Esophagus (tissue), 2 donors: ENCODE data around the gene CTSA. TPM values are rescaled to one million over a fixed set of nuclear protein-coding genes. Genes with fewer than 3 reads are reported as not detected.

ENCODE experiments used
- H3K27ac ChIP-seq, 2 donors: one replicate each; pipeline ENCODE4 v1.5.1; 2013; ENCODE audit warnings: low read depth in 2 of 2, mild to moderate bottlenecking in 2 of 2, inconsistent platforms in 1 of 2, low read length in 1 of 2, moderate library complexity in 1 of 2
- H3K27me3 ChIP-seq, 2 donors: one replicate each; pipeline ENCODE4 v1.6.1; 2013; ENCODE audit warnings: low read length in 2 of 2, control low read depth in 1 of 2, mild to moderate bottlenecking in 1 of 2; ENCODE audit not compliant: insufficient read depth in 2 of 2, control insufficient read depth in 1 of 2
- H3K36me3 ChIP-seq, 2 donors: one replicate each; pipeline ENCODE4 v1.6.1; 2013; ENCODE audit warnings: low read length in 1 of 2; ENCODE audit not compliant: control insufficient read depth in 2 of 2, insufficient read depth in 2 of 2
- H3K4me1 ChIP-seq, 2 donors: one replicate each; pipeline ENCODE4 v1.6.1; 2013; ENCODE audit warnings: low read length in 1 of 2; ENCODE audit not compliant: control insufficient read depth in 2 of 2, insufficient read depth in 2 of 2
- H3K4me3 ChIP-seq, 2 donors: one replicate each; pipeline ENCODE4 v1.5.1; 2013; ENCODE audit warnings: low read length in 2 of 2, mild to moderate bottlenecking in 2 of 2, low read depth in 1 of 2, moderate library complexity in 1 of 2
- H3K9me3 ChIP-seq, 2 donors: one replicate each; pipeline ENCODE4 v1.6.1; 2013; ENCODE audit warnings: mild to moderate bottlenecking in 2 of 2, low read depth in 1 of 2, low read length in 1 of 2, moderate library complexity in 1 of 2; ENCODE audit not compliant: control insufficient read depth in 2 of 2, insufficient read depth in 1 of 2
- WGBS, 2 donors: extraction: QIAGEN DNeasy Blood & Tissue Kit; methylation state at CpG; one replicate each; pipeline ENCODE4 v1.1.7; 2013; 5-methylcytosine and 5-hydroxymethylcytosine counted together
- polyA plus RNA-seq, 2 donors: library from polyadenylated mRNA; stranded (reverse); fragments of 200-250 nt; gene quantifications; one replicate each; pipeline ENCODE4 v1.2.3, GENCODE V29; 2013
- donor health status: healthy with polysubstance abuse.
- donor health status: Bipolar disorder and iron deficiency.

The CTSA gene
- polyA plus RNA-seq, 2 donors, result 43.6 to 55.0 TPM

- H3K27ac ChIP-seq, result peak overlapping the region; percentile 62 to 86
These were observed 54.0 kb downstream of the CTSA start for GRCh38 chr20:45944965-45945677.

GRCh38 chr20:45945678-45946148, 54.6 kb downstream of the CTSA start:
- H3K27me3 ChIP-seq, result no peaks in the 10 kb centered on the region
- H3K36me3 ChIP-seq, result peaks cover 17 to 72% of the 10 kb centered on the region in 2 donors
- 76 to 79% methylated on average over 13 of the region's 13 CpGs for WGBS, 2 donors
- no peak overlapping the region for H3K4me3 ChIP-seq
- peak overlapping the region; percentile 1 to 86 for H3K27ac ChIP-seq
- H3K4me1 ChIP-seq, result peaks cover 0 to 35% of the 10 kb centered on the region in 2 donors
- no peaks in the 10 kb centered on the region for H3K9me3 ChIP-seq

More at GRCh38 chr20:45944965-45945677, 54.0 kb downstream of the CTSA start:
- WGBS, 2 donors, result 77 to 86% methylated on average over 19 of the region's 19 CpGs
- H3K4me1 ChIP-seq, result peaks cover 0 to 34% of the 10 kb centered on the region in 2 donors
- no peaks in the 10 kb centered on the region for H3K9me3 ChIP-seq
- H3K27me3 ChIP-seq, result no peaks in the 10 kb centered on the region
- H3K36me3 ChIP-seq, result peaks cover 17 to 75% of the 10 kb centered on the region in 2 donors
- no peak overlapping the region for H3K4me3 ChIP-seq

GRCh38 chr20:45946149-45946970, 55.2 kb downstream of the CTSA start:
- Histone ChIP-seq H3K36me3 (peaks cover 17 to 72% of the 10 kb centered on the region in 2 donors), H3K4me3 (no peak overlapping the region), H3K4me1 (peaks cover 0 to 33% of the 10 kb centered on the region in 2 donors), H3K27me3 (no peaks in the 10 kb centered on the region), H3K9me3 (no peaks in the 10 kb centered on the region), H3K27ac (peak overlapping the region; percentile 52 to 86)
- 68 to 76% methylated on average over 20 of the region's 20 CpGs for WGBS, 2 donors

GRCh38 chr20:45947110-45947866, 56.2 kb downstream of the CTSA start:
- Histone ChIP-seq H3K4me1 (peaks cover 0 to 33% of the 10 kb centered on the region in 2 donors), H3K4me3 (no peak overlapping the region), H3K36me3 (peaks cover 21 to 80% of the 10 kb centered on the region in 2 donors)

GRCh38 chr20:45948261-45948733, 57.2 kb downstream of the CTSA start:
- H3K4me1 ChIP-seq, result peaks cover 0 to 33% of the 10 kb centered on the region in 2 donors
- H3K27me3 ChIP-seq, result no peaks in the 10 kb centered on the region
- H3K27ac ChIP-seq, result peak overlapping the region in 1 of 2 donors; percentile 30
- no peak overlapping the region for H3K4me3 ChIP-seq
- H3K9me3 ChIP-seq, result no peaks in the 10 kb centered on the region
- WGBS, 2 donors, result 72 to 79% methylated on average over 7 of the region's 7 CpGs
- H3K36me3 ChIP-seq, result peaks cover 27 to 83% of the 10 kb centered on the region in 2 donors

More at GRCh38 chr20:45947110-45947866, 56.2 kb downstream of the CTSA start:
- H3K27me3 ChIP-seq, result no peaks in the 10 kb centered on the region
- no peaks in the 10 kb centered on the region for H3K9me3 ChIP-seq
- peak overlapping the region; percentile 52 to 62 for H3K27ac ChIP-seq
- WGBS, 2 donors, result 79 to 83% methylated on average over 29 of the region's 29 CpGs

Other genes with a start within 250 kb of the CTSA start
- gene WFDC11, start 221.1 kb upstream of the CTSA start, polyA plus RNA-seq, result not detected
- not detected for gene WFDC13, start 189.3 kb upstream of the CTSA start, polyA plus RNA-seq
- under 1 TPM; 0.07 to 0.18 TPM for gene WFDC10B, start 186.3 kb upstream of the CTSA start, polyA plus RNA-seq
- not detected for gene SPINT4, start 169.0 kb upstream of the CTSA start, polyA plus RNA-seq
- gene WFDC3, start 99.5 kb upstream of the CTSA start, polyA plus RNA-seq, result 1 to 10 TPM in 1 of 2 donors, under 1 TPM in 1; 0.51 to 2.4 TPM
- 10 to 100 TPM; 24.6 to 29.4 TPM for gene DNTTIP1, start 99.4 kb upstream of the CTSA start, polyA plus RNA-seq
- 10 to 100 TPM; 53.1 to 83.4 TPM for gene UBE2C, start 78.7 kb upstream of the CTSA start, polyA plus RNA-seq
- 1 to 10 TPM in 1 of 2 donors, under 1 TPM in 1; 0.28 to 1.0 TPM for gene TNNC2, start 64.0 kb upstream of the CTSA start, polyA plus RNA-seq
- gene SNX21, start 57.5 kb upstream of the CTSA start, polyA plus RNA-seq, result 10 to 100 TPM in 1 of 2 donors, 1 to 10 TPM in 1; 9.3 to 25.8 TPM
- 10 to 100 TPM; 24.8 to 26.6 TPM for gene ACOT8, start 33.9 kb upstream of the CTSA start, polyA plus RNA-seq
- gene ZSWIM3, start 33.7 kb upstream of the CTSA start, polyA plus RNA-seq, result 1 to 10 TPM; 1.1 to 1.5 TPM
- 1 to 10 TPM; 2.4 to 3.9 TPM for gene ZSWIM1, start 10.1 kb upstream of the CTSA start, polyA plus RNA-seq
- under 1 TPM; 0.76 to 0.96 TPM for gene SPATA25, start 3.7 kb upstream of the CTSA start, polyA plus RNA-seq
- 1 to 10 TPM; 1.4 to 2.5 TPM for gene NEURL2, start 127 bp upstream of the CTSA start, polyA plus RNA-seq
- 10 to 100 TPM; 27.0 to 27.2 TPM for gene PLTP, start 20.8 kb downstream of the CTSA start, polyA plus RNA-seq
- 10 to 100 TPM; 18.0 to 20.9 TPM for gene PCIF1, start 43.3 kb downstream of the CTSA start, polyA plus RNA-seq
- 10 to 100 TPM; 10.7 to 18.0 TPM for gene ZNF335, start 80.9 kb downstream of the CTSA start, polyA plus RNA-seq
- under 1 TPM; 0.12 to 0.32 TPM for gene MMP9, start 117.6 kb downstream of the CTSA start, polyA plus RNA-seq
- under 1 TPM; 0.25 to 0.77 TPM for gene SLC12A5, start 137.9 kb downstream of the CTSA start, polyA plus RNA-seq
- 10 to 100 TPM in 1 of 2 donors, 1 to 10 TPM in 1; 8.6 to 10.7 TPM for gene NCOA5, start 198.6 kb downstream of the CTSA start, polyA plus RNA-seq
- 10 to 100 TPM in 1 of 2 donors, 1 to 10 TPM in 1; 5.4 to 10.8 TPM for gene CD40, start 227.0 kb downstream of the CTSA start, polyA plus RNA-seq